CD4-positive, alpha-beta T cell treated with Interferon gamma for 1 hour (primary cell): ENCODE data around the gene PXMP2.
A peak's percentile ranks its signal among the peaks of the same experiment; 100 is the strongest.

Experiments used
- DNase-seq: peaks from one replicate; pipeline ENCODE4 v3.0.0-alpha.2; 2020

PXMP2 gene

GRCh38 chr12:132687211-132688164 lies at the start of gene PXMP2, which contains the start of gene POLE:
PXMP2 (plus strand) TSS chr12:132687587; CDS start chr12:132687671, 84 bp downstream.
POLE (minus strand) TSS chr12:132687342; CDS start chr12:132687315, 27 bp downstream.
- peak; percentile 92 for DNase-seq

- DNase-seq, result no peak
Observed at GRCh38 chr12:132637811-132638210, 49.6 kb upstream of the PXMP2 start.

GRCh38 chr12:132638541-132639408 lies 48.6 kb upstream of the PXMP2 start:
- no peak for DNase-seq

- DNase-seq, result no peak
Observed at GRCh38 chr12:132639956-132640520, 47.3 kb upstream of the PXMP2 start.

- no peak for DNase-seq
Observed at GRCh38 chr12:132640936-132641335, 46.5 kb upstream of the PXMP2 start.

- DNase-seq, result no peak
Observed at GRCh38 chr12:132641811-132642650, 45.4 kb upstream of the PXMP2 start.

GRCh38 chr12:132642846-132643835 lies 44.2 kb upstream of the PXMP2 start:
- DNase-seq, result no peak

GRCh38 chr12:132646850-132647249 lies 40.5 kb upstream of the PXMP2 start:
- DNase-seq, result no peak

GRCh38 chr12:132647858-132648257 lies 39.5 kb upstream of the PXMP2 start:
- no peak for DNase-seq

DNA sequence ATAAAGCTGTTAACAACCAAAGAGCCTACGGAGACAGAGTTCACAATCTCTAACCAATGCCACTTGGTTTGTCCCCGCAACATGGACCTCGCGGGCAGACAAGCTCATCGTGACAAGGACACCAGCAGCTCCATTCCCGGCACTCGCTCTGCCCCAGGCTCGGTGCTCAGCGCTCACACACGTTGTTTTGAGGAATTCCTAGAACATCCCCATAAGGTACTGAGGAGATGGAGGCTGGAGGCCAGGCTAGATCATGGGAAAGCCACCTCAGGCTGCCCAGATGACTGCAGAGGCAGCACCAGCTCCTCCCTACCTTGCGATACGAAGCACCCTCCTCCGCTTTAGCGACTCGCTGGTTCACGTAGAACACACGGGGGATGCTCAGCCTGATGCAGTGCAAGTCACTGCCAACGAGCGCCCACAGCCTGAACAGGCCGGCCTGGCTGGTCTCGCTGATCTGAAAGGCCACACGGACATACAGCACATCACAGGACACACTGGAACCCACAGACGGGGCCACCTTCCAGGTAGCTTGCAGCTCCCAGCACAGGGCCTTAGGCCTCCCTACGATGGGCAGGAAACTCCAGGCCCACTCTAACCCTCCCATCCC lies 38.7 kb upstream of the PXMP2 start:
- no peak for DNase-seq

DNA sequence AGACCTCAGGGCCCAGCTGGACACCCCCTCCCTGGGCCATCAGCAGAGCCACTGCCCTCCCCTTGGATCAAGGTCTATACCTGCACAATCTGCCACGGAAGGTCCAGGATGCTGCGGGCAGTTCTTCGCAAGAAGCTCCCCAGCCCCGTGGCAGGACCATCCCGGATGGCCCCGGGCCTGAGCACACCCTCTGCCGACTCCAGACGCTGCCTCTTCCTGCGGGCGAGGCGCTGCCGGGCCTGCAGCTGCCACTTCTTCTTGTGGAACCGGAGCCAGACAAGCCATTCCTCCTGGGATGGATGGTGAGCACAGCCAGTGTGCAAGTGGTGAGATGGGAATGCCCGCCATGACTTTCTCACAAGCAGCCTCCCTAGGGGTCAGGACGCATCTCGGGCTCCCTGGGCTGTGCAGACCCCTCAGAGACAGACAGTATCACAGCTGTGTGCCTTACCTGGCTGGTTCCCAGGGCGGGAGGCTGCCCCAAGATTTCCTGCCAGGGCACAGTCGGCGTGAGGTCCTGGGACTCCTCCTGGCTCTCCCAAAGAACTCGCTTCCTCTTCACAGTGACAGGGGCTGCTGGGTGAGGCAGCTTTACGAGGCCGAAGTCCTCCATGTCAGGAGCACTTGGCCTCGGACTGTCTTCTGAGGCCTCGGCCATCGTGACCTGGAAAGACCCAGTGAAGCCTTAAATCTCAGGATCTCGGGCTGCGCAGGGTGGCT lies 38.0 kb upstream of the PXMP2 start:
- DNase-seq, result no peak

DNA sequence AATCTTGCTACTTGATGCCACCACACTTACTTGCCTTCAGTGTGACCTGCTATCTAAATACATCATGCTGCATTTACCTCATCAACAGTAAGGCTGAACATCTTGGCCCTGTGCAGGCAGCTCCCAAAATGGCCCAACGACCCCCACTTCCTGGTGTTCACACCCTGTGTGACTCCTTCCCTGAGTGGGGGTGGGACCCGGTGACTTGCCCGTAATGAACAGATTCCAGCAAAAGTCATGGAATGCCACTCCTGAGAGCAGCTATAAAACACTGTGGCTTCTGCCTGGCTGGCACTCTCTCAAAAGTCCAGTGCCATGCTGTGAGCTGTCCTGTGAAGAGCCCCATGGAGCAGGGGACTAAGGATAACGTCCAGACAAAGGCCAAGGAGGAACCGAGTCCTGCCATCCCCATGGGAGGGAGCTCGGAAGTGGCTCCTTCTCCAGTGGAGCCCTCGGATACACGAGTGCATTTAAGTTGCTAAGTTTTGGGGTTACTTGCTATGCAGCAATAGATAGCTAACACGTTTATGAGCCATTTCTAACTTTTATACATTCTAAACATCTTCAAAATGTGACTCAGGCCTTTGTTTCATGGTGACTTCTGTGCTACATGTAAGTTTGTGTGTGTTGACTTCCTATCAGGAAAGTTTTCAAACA lies 35.8 kb upstream of the PXMP2 start:
- DNase-seq, result no peak

DNA sequence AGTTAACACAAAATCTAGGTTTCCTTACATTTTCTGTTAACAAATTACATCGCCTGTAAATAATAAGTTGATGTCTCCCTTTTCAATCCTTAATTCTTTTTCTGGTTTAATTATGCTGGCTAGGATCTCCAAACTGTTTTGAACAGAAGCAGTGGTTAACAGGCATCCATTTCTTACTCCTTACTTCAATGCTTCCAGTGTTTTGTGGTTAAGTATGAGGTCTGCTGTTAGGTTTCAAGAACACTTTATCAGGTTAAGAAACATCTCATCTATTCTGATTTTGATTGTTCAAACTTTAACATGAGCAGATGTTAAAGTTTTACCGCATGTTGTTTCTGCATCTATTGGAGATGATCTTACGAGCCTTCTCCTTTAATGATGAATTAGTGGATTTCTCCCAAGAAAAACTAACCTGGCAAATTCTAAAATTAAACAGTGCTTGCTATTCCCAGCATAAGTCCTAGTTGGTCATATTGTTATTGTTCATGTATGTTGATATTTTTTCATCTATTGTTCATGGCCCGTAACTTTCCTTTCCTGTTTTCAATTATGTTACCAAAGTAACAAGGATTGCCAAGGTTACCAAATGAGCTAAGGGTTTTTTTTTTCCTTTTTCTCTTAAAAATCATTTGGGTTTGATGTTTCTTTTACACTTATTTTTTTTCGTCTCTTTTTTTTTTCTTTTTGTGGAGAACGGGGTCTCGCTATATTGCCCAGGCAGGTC lies 33.7 kb upstream of the PXMP2 start:
- DNase-seq, result no peak

GRCh38 chr12:132657004-132657727 lies 30.2 kb upstream of the PXMP2 start:
- no peak for DNase-seq

DNA sequence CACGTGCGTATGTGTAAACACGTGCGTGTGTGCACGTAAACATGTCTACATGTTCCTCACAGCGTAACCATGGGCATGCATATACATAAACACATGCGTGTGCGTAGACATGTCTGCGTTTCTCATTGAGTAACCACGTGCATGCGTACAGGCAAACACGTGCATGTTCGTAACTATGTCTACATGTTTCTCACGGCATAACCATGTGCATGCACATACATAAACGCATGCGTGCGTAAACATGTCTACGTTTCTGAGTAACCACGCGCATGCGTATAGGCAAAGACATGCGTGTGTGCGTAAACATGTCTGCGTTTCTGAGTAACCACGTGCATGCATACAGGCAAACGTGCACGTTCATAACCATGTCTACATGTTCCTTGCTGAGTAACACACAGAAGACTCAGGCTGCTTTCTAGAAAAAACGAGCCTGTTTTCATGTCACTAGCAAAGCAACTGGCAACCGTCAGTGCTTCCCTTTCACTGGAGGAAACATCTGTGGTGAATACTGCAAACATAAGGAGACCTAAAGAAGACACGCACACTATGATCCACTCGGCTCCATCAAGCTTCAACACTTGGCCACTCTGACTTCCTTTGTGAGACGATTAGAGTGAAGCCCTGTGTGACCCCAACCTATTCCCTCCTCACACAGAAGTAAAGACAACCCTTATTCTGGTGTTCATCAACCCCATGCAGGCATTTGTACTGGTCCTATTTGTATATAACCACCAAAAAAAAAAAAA lies 29.1 kb upstream of the PXMP2 start:
- DNase-seq, result no peak

DNA sequence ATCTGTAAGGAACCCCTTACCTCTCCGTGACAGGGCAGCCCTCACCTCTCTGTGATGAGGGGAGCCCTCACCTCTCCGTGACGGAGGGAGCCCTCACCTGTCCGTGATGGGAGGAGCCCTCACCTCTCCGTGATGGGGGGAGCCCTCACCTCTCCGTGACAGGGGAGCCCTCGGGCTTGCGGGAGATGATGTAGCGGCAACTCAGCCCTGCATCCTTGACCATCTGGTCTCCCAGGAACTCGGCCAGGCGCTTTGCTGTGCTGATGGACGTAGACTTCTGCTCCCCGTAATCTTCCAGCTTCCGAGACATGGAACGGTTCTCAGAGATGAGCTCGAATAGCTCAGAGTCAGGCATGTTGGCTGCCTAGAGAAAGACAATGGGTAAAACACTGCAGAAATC lies 28.2 kb upstream of the PXMP2 start:
- DNase-seq, result no peak

DNA sequence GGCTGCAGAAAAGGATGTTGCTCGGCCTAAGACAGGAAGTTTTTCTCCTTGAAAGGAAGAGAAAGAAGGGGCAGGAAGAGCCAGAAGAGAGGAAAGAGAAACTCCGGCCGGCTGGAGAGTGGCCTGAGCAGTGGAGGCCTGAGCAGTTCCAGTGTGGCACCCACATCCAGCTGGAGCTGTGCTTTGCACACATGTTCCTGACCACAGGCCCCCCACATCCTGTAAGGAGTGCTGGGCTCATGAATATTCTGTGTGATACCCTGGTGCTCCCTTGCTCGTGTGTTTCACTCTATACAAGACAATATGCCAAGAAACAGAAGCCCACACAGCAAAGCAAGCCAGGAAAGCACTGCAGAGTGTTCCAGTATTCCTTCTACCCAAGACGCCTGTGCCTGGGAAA lies 27.3 kb upstream of the PXMP2 start:
- no peak for DNase-seq
